Heart left ventricle (tissue), 13 donors: ENCODE results near the gene COL19A1.

Experiments
- POLR2A ChIP-seq, 2 donors: fragments of 450-650 bp; IDR thresholded peaks; one replicate each; pipeline ENCODE4 v1.6.1; 2017; ENCODE audit warnings: antibody characterized with exemption in 2 of 2, mild to moderate bottlenecking in 2 of 2, moderate library complexity in 2 of 2
- TF ChIP-seq, protein P1 (sequence below), 12 donors: fragments of 200-600 bp; sonication (generic) in 4 of 12; IDR thresholded peaks; one replicate each; pipeline versions ENCODE4 v1.5.0 to v1.8.0; 2018 to 2022; ENCODE audit warnings: antibody characterized with exemption in 12 of 12, mild to moderate bottlenecking in 5 of 12
- donor health status: ischemic (EF 13 %, LVEDD 7.1; RV severe dilation, severe dysfunction).
- donor health status: DM: no; HTN: yes; CAD: no.
- donor health status: DM: no; HTN: no; CAD: no.
- donor health status: ischemic (EF 25% LVEDD 6.9; RV normal size, moderate dysfunction).
- donor health status: ischemic (EF 25% LVEDD 5.7; RV mildly dilated, moderate dysfunction).
- donor health status: ischemic (EF 35%, LVEDD 5.7; RV mildly dilated, moderate dysfunction).
- donor health status: nonischemic (EF 11% LVEDD 7.7; RV severe dilation, severe dysfunction).
- donor health status: DM: yes; HTN: yes; CAD: no.
- donor health status: PGD.
- donor health status: ischemic (EF 29% LVEDD 5.4; RV normal size, mild dysfunction).
- donor health status: nonischemic (EF 23%, LVEDD 6.1; RV moderate dilation, normal function).

GRCh38 chr6:70241031-70241430 is 374.7 kb downstream of the COL19A1 start:
- TF ChIP-seq, protein P1, sequence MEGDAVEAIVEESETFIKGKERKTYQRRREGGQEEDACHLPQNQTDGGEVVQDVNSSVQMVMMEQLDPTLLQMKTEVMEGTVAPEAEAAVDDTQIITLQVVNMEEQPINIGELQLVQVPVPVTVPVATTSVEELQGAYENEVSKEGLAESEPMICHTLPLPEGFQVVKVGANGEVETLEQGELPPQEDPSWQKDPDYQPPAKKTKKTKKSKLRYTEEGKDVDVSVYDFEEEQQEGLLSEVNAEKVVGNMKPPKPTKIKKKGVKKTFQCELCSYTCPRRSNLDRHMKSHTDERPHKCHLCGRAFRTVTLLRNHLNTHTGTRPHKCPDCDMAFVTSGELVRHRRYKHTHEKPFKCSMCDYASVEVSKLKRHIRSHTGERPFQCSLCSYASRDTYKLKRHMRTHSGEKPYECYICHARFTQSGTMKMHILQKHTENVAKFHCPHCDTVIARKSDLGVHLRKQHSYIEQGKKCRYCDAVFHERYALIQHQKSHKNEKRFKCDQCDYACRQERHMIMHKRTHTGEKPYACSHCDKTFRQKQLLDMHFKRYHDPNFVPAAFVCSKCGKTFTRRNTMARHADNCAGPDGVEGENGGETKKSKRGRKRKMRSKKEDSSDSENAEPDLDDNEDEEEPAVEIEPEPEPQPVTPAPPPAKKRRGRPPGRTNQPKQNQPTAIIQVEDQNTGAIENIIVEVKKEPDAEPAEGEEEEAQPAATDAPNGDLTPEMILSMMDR (IDR thresholded peaks at IDR 0.05) = no peak
- no peak for TF ChIP-seq POLR2A (IDR thresholded peaks at IDR 0.05)
